Urinary bladder (tissue), 4 donors: ENCODE results near the gene MEPCE. TPM values are rescaled to one million over a fixed set of nuclear protein-coding genes. Genes with fewer than 3 reads are reported as not detected.

Experiments used
- DNase-seq: peaks from one replicate; pipeline ENCODE4 v3.0.0-alpha.2; 2015; ENCODE audit errors: extremely low spot score
- H3K27ac ChIP-seq: one replicate; pipeline ENCODE4 v1.5.1; 2013; ENCODE audit warnings: low read depth, mild to moderate bottlenecking, moderate library complexity
- H3K36me3 ChIP-seq: one replicate; pipeline ENCODE4 v1.6.1; 2013; ENCODE audit warnings: mild to moderate bottlenecking, moderate library complexity; ENCODE audit not compliant: insufficient read depth
- H3K4me1 ChIP-seq: one replicate; pipeline ENCODE4 v1.6.1; 2013; ENCODE audit warnings: mild to moderate bottlenecking, moderate library complexity; ENCODE audit not compliant: insufficient read depth
- H3K4me3 ChIP-seq: one replicate; pipeline ENCODE4 v1.5.1; 2013; ENCODE audit warnings: low read depth, low read length
- WGBS: extraction: QIAGEN DNeasy Blood & Tissue Kit; methylation state at CpG from one replicate; pipeline ENCODE4 v1.1.7; 2013; 5-methylcytosine and 5-hydroxymethylcytosine counted together
- polyA plus RNA-seq: library from polyadenylated mRNA; stranded (reverse); fragments of 200-250 nt; gene quantifications from one replicate; pipeline ENCODE4 v1.2.3, GENCODE V29; 2013
- total RNA-seq: library from RNA; depleted of rRNA; stranded (reverse); fragments of >200 nt; gene quantifications from one replicate; pipeline ENCODE4 v1.2.3, GENCODE V29; 2014
- donor health status: healthy with polysubstance abuse.
- donor health status: healthy.

The MEPCE gene
- total and polyA plus RNA-seq, 2 donors: 22.6 to 40.4 TPM

GRCh38 chr7:100481466-100481865 lies 51.8 kb downstream of the MEPCE start:
- no peak overlapping the region for H3K27ac ChIP-seq
- H3K4me3 ChIP-seq: no peak overlapping the region
- no peaks in the 10 kb centered on the region for H3K36me3 ChIP-seq
- H3K4me1 ChIP-seq: peaks cover 2% of the 10 kb centered on the region
- DNase-seq: no peak
- WGBS: 93% methylated on average over 1 of the region's 1 CpG

GRCh38 chr7:100482728-100483089 lies 53.1 kb downstream of the MEPCE start:
- H3K36me3 ChIP-seq: no peaks in the 10 kb centered on the region
- peak overlapping the region; percentile 61 for H3K4me3 ChIP-seq
- H3K4me1 ChIP-seq: peaks cover 1% of the 10 kb centered on the region
- no peak overlapping the region for H3K27ac ChIP-seq
- WGBS: 49% methylated on average over 14 of the region's 14 CpGs
- DNase-seq: no peak

GRCh38 chr7:100483090-100483721 lies 53.6 kb downstream of the MEPCE start:
- Histone ChIP-seq H3K4me3 (peak overlapping the region; percentile 61), H3K36me3 (no peaks in the 10 kb centered on the region), H3K27ac (no peak overlapping the region), H3K4me1 (no peaks in the 10 kb centered on the region)
- under 1% methylated on average over 79 of the region's 79 CpGs for WGBS
- DNase-seq: no peak

Other genes with a start within 250 kb of the MEPCE start
- gene PVRIG, start 209.9 kb upstream of the MEPCE start, total RNA-seq: 0.21 TPM
- 0.77 TPM for gene PVRIG, start 209.9 kb upstream of the MEPCE start, polyA plus RNA-seq
- not detected for gene SPDYE3, start 122.1 kb upstream of the MEPCE start, total RNA-seq
- 0.10 TPM for gene SPDYE3, start 122.1 kb upstream of the MEPCE start, polyA plus RNA-seq
- 16.3 TPM for gene PILRB, start 71.7 kb upstream of the MEPCE start, total RNA-seq
- 34.4 TPM for gene PILRB, start 71.7 kb upstream of the MEPCE start, polyA plus RNA-seq
- 2.2 TPM for gene PILRA, start 56.3 kb upstream of the MEPCE start, total RNA-seq
- 27.8 TPM for gene PILRA, start 56.3 kb upstream of the MEPCE start, polyA plus RNA-seq
- 4.2 TPM for gene ZCWPW1, start 1.1 kb upstream of the MEPCE start, total RNA-seq
- gene ZCWPW1, start 1.1 kb upstream of the MEPCE start, polyA plus RNA-seq: 8.7 TPM
- gene PPP1R35, start 6.7 kb downstream of the MEPCE start, total RNA-seq: 5.1 TPM
- gene PPP1R35, start 6.7 kb downstream of the MEPCE start, polyA plus RNA-seq: 33.6 TPM
- gene SPACDR, start 34.4 kb downstream of the MEPCE start, total RNA-seq: not detected
- gene SPACDR, start 34.4 kb downstream of the MEPCE start, polyA plus RNA-seq: 0.62 TPM
- gene TSC22D4, start 49.4 kb downstream of the MEPCE start, total RNA-seq: 16.6 TPM
- 49.6 TPM for gene TSC22D4, start 49.4 kb downstream of the MEPCE start, polyA plus RNA-seq
- 1.6 TPM for gene NYAP1, start 54.1 kb downstream of the MEPCE start, total RNA-seq
- 1.5 TPM for gene NYAP1, start 54.1 kb downstream of the MEPCE start, polyA plus RNA-seq
- 9.9 TPM for gene AGFG2, start 109.4 kb downstream of the MEPCE start, total RNA-seq
- gene AGFG2, start 109.4 kb downstream of the MEPCE start, polyA plus RNA-seq: 36.6 TPM
- not detected for gene SAP25, start 144.1 kb downstream of the MEPCE start, total RNA-seq
- 2.5 TPM for gene SAP25, start 144.1 kb downstream of the MEPCE start, polyA plus RNA-seq
- 13.7 TPM for gene LRCH4, start 156.3 kb downstream of the MEPCE start, total RNA-seq
- gene LRCH4, start 156.3 kb downstream of the MEPCE start, polyA plus RNA-seq: 33.0 TPM
- gene FBXO24, start 156.5 kb downstream of the MEPCE start, total RNA-seq: 1.6 TPM
- gene FBXO24, start 156.5 kb downstream of the MEPCE start, polyA plus RNA-seq: 0.57 TPM
- 124 TPM for gene PCOLCE, start 172.5 kb downstream of the MEPCE start, total RNA-seq
- gene PCOLCE, start 172.5 kb downstream of the MEPCE start, polyA plus RNA-seq: 89.5 TPM
- 5.3 TPM for gene MOSPD3, start 182.7 kb downstream of the MEPCE start, total RNA-seq
- gene MOSPD3, start 182.7 kb downstream of the MEPCE start, polyA plus RNA-seq: 30.4 TPM
- 0.69 TPM for gene TFR2, start 211.7 kb downstream of the MEPCE start, total RNA-seq
- 0.81 TPM for gene TFR2, start 211.7 kb downstream of the MEPCE start, polyA plus RNA-seq
- gene ACTL6B, start 226.6 kb downstream of the MEPCE start, total RNA-seq: 0.69 TPM
- gene ACTL6B, start 226.6 kb downstream of the MEPCE start, polyA plus RNA-seq: 0.19 TPM
- gene GNB2, start 243.9 kb downstream of the MEPCE start, total RNA-seq: 51.2 TPM
- 279 TPM for gene GNB2, start 243.9 kb downstream of the MEPCE start, polyA plus RNA-seq